Esophagus squamous epithelium (tissue), 5 donors: ENCODE data around the gene ABCG4. TPM values are rescaled to one million over a fixed set of nuclear protein-coding genes. Genes with fewer than 3 reads are reported as not detected.

ENCODE experiments used
- DNase-seq: peaks from one replicate; lab custom pipeline; 2025; lab: John Stamatoyannopoulos, UW
- H3K27ac ChIP-seq, 4 donors: fragments of 200-600 bp; sonication (generic); one replicate each; pipeline ENCODE4 v1.5.1; 2016 to 2019; ENCODE audit warnings: mild to moderate bottlenecking in 1 of 4
- H3K27me3 ChIP-seq, 4 donors: fragments of 200-600 bp; sonication (generic); 1 replicate in 3 of 4; 2 replicates in 1 of 4; pipeline versions ENCODE4 v1.5.1 to v1.6.0; 2017 to 2021; ENCODE audit warnings: antibody characterized with exemption in 1 of 4
- H3K36me3 ChIP-seq, 3 donors: fragments of 200-600 bp; sonication (generic); one replicate each; pipeline ENCODE4 v1.5.1; 2016 to 2019
- H3K4me1 ChIP-seq, 3 donors: fragments of 200-600 bp; sonication (generic); one replicate each; pipeline ENCODE4 v1.5.1; 2017 to 2019
- H3K4me3 ChIP-seq, 4 donors: fragments of 200-600 bp; sonication (generic); 1 replicate in 3 of 4; 2 replicates in 1 of 4; pipeline ENCODE4 v1.5.1; 2016 to 2019; ENCODE audit warnings: mild to moderate bottlenecking in 2 of 4, moderate library complexity in 1 of 4
- H3K9me3 ChIP-seq, 3 donors: fragments of 200-600 bp; sonication (generic); one replicate each; pipeline ENCODE4 v1.5.1; 2016 to 2019
- POLR2A ChIP-seq, 4 donors: fragments of 450-650 bp; IDR thresholded peaks; one replicate each; pipeline ENCODE4 v1.6.1; 2017; ENCODE audit warnings: antibody characterized with exemption in 4 of 4, mild to moderate bottlenecking in 4 of 4, moderate library complexity in 3 of 4
- WGBS, 2 donors: methylation state at CpG; one replicate each; pipeline ENCODE4 v1.1.5; 2018; 5-methylcytosine and 5-hydroxymethylcytosine counted together
- intact Hi-C: fragments of 100-400 bp; cut with DNase I; formaldehyde crosslinking; loops from one replicate; pipeline ENCODE4 v1.15.0; 2022
- total RNA-seq, 4 donors: library from RNA; depleted of rRNA; stranded (reverse); fragments of >200 nt; gene quantifications; one replicate each; pipeline ENCODE4 v1.1.0, GENCODE V29; 2016
- TF ChIP-seq, protein P1 (sequence below), 6 experiments: fragments of 450-650 bp in 4 of 6; fragments of 200-600 bp in 2 of 6; sonication (generic) in 2 of 6; IDR thresholded peaks; one replicate each; pipeline ENCODE4 v1.5.1; 2016 to 2019; ENCODE audit warnings: antibody characterized with exemption in 6 of 6, mild to moderate bottlenecking in 4 of 6, moderate library complexity in 4 of 6
- donor health status: DM: yes; HTN: yes; CAD: no.

Gene ABCG4
- total RNA-seq, 4 donors from 2014 or later, result 0.15 to 0.94 (median 0.39) TPM

DNA sequence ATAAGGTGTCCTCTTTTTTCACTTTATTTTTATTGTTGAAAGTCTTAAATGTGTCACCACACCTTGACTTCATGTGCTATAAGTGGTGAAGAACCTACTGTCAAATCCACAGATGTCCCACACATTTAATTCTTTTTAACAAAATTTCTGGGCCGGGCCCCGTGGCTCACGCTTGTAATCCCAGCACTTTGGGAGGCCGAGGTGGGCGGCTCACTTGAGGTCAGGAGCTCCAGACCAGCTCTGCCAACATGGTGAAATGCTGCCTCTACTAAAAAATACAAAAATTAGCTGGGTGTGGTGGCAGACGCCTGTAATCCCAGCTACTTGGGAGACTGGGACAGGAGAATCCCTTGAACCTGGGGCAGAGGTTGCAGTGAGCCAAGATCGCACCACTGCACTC, 60.3 kb downstream of the ABCG4 start:
- H3K9me3 ChIP-seq, result no peaks in the 10 kb centered on the region
- no peak for TF ChIP-seq POLR2A (IDR thresholded peaks at IDR 0.05)
- TF ChIP-seq, protein P1, sequence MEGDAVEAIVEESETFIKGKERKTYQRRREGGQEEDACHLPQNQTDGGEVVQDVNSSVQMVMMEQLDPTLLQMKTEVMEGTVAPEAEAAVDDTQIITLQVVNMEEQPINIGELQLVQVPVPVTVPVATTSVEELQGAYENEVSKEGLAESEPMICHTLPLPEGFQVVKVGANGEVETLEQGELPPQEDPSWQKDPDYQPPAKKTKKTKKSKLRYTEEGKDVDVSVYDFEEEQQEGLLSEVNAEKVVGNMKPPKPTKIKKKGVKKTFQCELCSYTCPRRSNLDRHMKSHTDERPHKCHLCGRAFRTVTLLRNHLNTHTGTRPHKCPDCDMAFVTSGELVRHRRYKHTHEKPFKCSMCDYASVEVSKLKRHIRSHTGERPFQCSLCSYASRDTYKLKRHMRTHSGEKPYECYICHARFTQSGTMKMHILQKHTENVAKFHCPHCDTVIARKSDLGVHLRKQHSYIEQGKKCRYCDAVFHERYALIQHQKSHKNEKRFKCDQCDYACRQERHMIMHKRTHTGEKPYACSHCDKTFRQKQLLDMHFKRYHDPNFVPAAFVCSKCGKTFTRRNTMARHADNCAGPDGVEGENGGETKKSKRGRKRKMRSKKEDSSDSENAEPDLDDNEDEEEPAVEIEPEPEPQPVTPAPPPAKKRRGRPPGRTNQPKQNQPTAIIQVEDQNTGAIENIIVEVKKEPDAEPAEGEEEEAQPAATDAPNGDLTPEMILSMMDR (IDR thresholded peaks at IDR 0.05), result no peak
- WGBS, 2 donors, result 80 to 90% methylated on average over 6 of the region's 7 CpGs
- no peak overlapping the region for H3K4me3 ChIP-seq
- no peak overlapping the region for H3K27ac ChIP-seq
- no peaks in the 10 kb centered on the region for H3K36me3 ChIP-seq
- intact Hi-C loops, result loop anchor here (5.0 to 10.0 kb wide), 2 partner anchors 86 to 113 kb away; no protein-coding TSS in a partner anchor
- H3K4me1 ChIP-seq, result peaks cover 16 to 57% (median 16%) of the 10 kb centered on the region in 3 donors
- DNase-seq, result no peak
- no peaks in the 10 kb centered on the region for H3K27me3 ChIP-seq

DNA sequence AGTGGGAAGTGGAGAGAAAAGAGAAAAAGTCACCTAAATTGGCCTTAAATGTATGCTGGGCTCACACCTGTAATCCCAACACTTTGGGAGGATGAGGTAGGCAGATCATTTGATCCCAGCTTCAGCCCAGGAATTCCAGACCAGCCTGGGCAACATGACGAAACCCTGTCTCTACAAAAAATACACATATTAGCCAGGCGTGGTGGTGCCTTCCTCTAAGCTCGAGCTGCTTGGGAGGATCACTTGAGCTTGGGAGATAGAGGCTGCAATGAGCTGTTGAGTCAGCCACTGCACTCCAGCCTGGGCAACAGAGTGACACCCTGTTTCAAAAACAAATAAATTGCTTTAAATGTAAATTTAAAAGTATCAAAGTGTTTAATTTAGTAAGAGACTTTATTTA, 61.2 kb downstream of the ABCG4 start:
- intact Hi-C loops, result no loop called here
- DNase-seq, result no peak
- no peaks in the 10 kb centered on the region for H3K9me3 ChIP-seq
- no peak overlapping the region for H3K4me3 ChIP-seq
- H3K4me1 ChIP-seq, result peaks cover 13 to 56% (median 16%) of the 10 kb centered on the region in 3 donors
- no peak overlapping the region for H3K27ac ChIP-seq
- 56 to 69% methylated on average over 3 of the region's 3 CpGs for WGBS, 2 donors
- TF ChIP-seq POLR2A (IDR thresholded peaks at IDR 0.05), result no peak
- TF ChIP-seq, protein P1 (IDR thresholded peaks at IDR 0.05), result no peak
- no peaks in the 10 kb centered on the region for H3K36me3 ChIP-seq
- H3K27me3 ChIP-seq, result no peaks in the 10 kb centered on the region

Other genes starting within 250 kb of the ABCG4 start
- gene BCL9L, start 223.1 kb upstream of the ABCG4 start, total RNA-seq, result 10 to 100 TPM; 16.4 to 29.6 (median 18.9) TPM
- under 1 TPM in 1 of 4 donors, not detected in 3; 0.57 TPM for gene UPK2, start 192.8 kb upstream of the ABCG4 start, total RNA-seq
- not detected for gene FOXR1, start 177.3 kb upstream of the ABCG4 start, total RNA-seq
- gene CENATAC, start 150.9 kb upstream of the ABCG4 start, total RNA-seq, result 10 to 100 TPM in 3 of 4 donors, 1 to 10 TPM in 1; 9.2 to 58.9 (median 29.4) TPM
- 1,000 to 10,000 TPM in 3 of 4 donors, 100 to 1,000 TPM in 1; 729 to 2,261 (median 1,537) TPM for gene RPS25, start 130.7 kb upstream of the ABCG4 start, total RNA-seq
- 10 to 100 TPM; 26.5 to 44.4 (median 41.2) TPM for gene TRAPPC4, start 130.3 kb upstream of the ABCG4 start, total RNA-seq
- 10 to 100 TPM in 3 of 4 donors, 1 to 10 TPM in 1; 6.9 to 13.9 (median 11.5) TPM for gene SLC37A4, start 118.2 kb upstream of the ABCG4 start, total RNA-seq
- gene HYOU1, start 91.8 kb upstream of the ABCG4 start, total RNA-seq, result 10 to 100 TPM; 44.1 to 93.8 (median 65.4) TPM
- gene VPS11, start 81.2 kb upstream of the ABCG4 start, total RNA-seq, result 10 to 100 TPM; 15.2 to 28.4 (median 18.2) TPM
- 10 to 100 TPM in 3 of 4 donors, 1 to 10 TPM in 1; 9.9 to 22.1 (median 14.2) TPM for gene HMBS, start 64.2 kb upstream of the ABCG4 start, total RNA-seq
- 10 to 100 TPM; 18.5 to 29.9 (median 26.7) TPM for gene DPAGT1, start 47.2 kb upstream of the ABCG4 start, total RNA-seq
- 10 to 100 TPM in 1 of 4 donors, 1 to 10 TPM in 3; 5.1 to 12.8 (median 8.0) TPM for gene C2CD2L, start 41.7 kb upstream of the ABCG4 start, total RNA-seq
- gene HINFP, start 27.5 kb upstream of the ABCG4 start, total RNA-seq, result 10 to 100 TPM in 3 of 4 donors, 1 to 10 TPM in 1; 7.0 to 33.2 (median 13.9) TPM
- 10 to 100 TPM; 31.5 to 83.3 (median 67.5) TPM for gene NLRX1, start 19.7 kb downstream of the ABCG4 start, total RNA-seq
- gene NHERF4, start 36.4 kb downstream of the ABCG4 start, total RNA-seq, result under 1 TPM in 1 of 4 donors, not detected in 3; under 0.01 TPM
- 10 to 100 TPM in 3 of 4 donors, 1 to 10 TPM in 1; 9.9 to 14.2 (median 12.4) TPM for gene CBL, start 57.3 kb downstream of the ABCG4 start, total RNA-seq
- 100 to 1,000 TPM in 2 of 4 donors, 10 to 100 TPM in 2; 20.8 to 169 (median 80.9) TPM for gene MCAM, start 168.1 kb downstream of the ABCG4 start, total RNA-seq
- gene RNF26, start 185.5 kb downstream of the ABCG4 start, total RNA-seq, result 10 to 100 TPM; 10.5 to 17.9 (median 12.2) TPM
- 10 to 100 TPM in 2 of 4 donors, 1 to 10 TPM in 2; 5.3 to 18.8 (median 10.3) TPM for gene C1QTNF5, start 191.8 kb downstream of the ABCG4 start, total RNA-seq
- not detected for gene MFRP, start 197.7 kb downstream of the ABCG4 start, total RNA-seq
- gene USP2, start 232.6 kb downstream of the ABCG4 start, total RNA-seq, result 1 to 10 TPM; 1.9 to 9.6 (median 4.8) TPM